Measurements from ENCODE around the gene STX1A.
A peak's percentile ranks its signal among the peaks of the same experiment; 100 is the strongest.
"Not testable (repeated sequence)": the region's sequence is repeated elsewhere in the genome, so short reads cannot be mapped to it uniquely, and the experiment has no call there.

The STX1A gene

DNA sequence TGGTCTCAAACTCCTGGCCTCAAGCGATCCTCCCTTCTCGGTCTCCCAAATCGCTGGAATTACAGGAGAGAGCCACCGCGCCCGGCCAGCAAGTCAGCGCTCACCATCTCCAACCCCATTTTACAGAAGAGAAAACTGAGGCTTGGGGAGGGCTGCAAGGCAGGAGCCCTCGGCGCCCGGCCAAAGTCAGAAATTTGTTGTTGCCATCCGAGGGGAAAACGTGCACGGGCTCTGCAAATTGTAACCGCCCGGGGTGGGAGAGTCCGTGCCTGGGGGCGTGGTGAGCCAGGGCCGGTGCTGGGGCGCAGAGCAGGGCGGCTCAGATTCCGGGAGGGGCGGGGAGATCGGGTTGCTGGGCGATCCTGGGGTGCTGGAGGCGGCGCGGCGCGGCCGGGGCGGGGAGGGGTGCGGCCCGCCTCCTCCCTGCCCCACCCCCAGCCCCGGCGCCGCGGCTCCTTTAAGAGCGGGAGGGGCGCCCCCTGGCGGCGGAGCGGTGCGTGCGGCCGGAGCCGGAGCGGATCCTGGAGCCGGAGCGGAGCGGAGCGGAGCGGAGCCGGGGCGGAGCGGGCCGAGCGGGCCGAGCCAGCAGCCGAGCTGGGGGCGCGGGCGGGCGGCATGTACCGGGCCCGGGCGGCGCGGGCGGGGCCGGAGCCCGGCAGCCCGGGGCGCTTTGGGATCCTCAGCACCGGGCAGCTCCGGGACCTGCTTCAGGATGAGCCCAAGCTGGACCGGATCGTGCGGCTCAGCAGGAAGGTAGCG, 51.9 kb downstream of the STX1A start, which contains the start of gene VPS37D:
Gene VPS37D, plus strand, starts transcription at position 488 of the 759 bp plus-strand sequence. Its CDS starts 128 bp downstream, at position 616.
- TF ChIP-seq, protein P1, sequence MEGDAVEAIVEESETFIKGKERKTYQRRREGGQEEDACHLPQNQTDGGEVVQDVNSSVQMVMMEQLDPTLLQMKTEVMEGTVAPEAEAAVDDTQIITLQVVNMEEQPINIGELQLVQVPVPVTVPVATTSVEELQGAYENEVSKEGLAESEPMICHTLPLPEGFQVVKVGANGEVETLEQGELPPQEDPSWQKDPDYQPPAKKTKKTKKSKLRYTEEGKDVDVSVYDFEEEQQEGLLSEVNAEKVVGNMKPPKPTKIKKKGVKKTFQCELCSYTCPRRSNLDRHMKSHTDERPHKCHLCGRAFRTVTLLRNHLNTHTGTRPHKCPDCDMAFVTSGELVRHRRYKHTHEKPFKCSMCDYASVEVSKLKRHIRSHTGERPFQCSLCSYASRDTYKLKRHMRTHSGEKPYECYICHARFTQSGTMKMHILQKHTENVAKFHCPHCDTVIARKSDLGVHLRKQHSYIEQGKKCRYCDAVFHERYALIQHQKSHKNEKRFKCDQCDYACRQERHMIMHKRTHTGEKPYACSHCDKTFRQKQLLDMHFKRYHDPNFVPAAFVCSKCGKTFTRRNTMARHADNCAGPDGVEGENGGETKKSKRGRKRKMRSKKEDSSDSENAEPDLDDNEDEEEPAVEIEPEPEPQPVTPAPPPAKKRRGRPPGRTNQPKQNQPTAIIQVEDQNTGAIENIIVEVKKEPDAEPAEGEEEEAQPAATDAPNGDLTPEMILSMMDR (IDR thresholded peaks at IDR 0.05; ENCODE audit: low read length, missing control alignments), result peak; percentile 40
- peak within 1 kb of the TSS; percentile 65 for H3K4me3 ChIP-seq (replicated peaks; ENCODE audit: low read depth, low read length)
- peak; percentile 82 for DNase-seq (ENCODE audit: low read depth)

DNA sequence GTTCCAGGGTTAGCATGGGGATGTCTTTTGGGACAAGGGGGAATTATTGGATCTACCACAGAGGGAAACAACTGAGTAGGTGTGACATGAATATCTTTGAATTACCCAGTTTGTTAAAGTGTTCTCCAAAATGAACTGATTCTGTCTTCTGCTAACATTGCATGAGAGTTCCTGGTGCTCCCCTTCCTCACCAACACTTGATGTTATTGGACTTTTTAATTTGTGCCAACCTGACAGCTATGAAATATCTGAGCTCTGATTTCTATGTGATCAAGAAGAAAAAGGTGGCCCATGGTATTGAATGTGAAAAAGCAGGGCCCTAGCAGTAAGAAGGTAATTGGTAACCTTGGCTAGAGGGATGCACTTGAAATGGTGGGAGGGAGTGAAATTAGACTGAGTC, 56.4 kb downstream of the STX1A start:
- TF ChIP-seq, protein P1 (IDR thresholded peaks at IDR 0.05; ENCODE audit: low read length, missing control alignments), result no peak
- no peak for DNase-seq (ENCODE audit: low read depth)

DNA sequence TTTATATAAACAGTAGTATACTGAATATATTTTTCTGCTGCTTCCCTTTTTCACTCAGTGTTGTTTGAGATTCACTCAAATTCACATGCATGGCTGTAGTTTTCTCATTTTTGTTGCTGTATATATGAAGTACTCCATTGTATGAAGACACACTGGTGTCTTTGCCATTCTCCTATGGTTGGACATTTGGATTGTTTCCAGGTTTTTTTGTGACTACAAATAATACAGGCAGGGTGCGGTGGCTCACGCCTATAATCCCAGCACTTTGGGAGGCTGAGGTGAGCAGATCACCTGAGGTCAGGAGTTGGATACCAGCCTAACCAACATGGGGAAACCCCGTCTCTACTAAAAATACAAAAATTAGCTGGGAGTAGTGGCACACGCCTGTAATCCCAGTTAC, 58.9 kb downstream of the STX1A start:
- H3K4me3 ChIP-seq (replicated peaks; ENCODE audit: low read depth, low read length); DNase-seq (ENCODE audit: low read depth): not testable (repeated sequence)

More for the DNA sequence above, 56.4 kb downstream of the STX1A start:
- H3K4me3 ChIP-seq (replicated peaks; ENCODE audit: low read depth, low read length), result no peak overlapping the region

DNA sequence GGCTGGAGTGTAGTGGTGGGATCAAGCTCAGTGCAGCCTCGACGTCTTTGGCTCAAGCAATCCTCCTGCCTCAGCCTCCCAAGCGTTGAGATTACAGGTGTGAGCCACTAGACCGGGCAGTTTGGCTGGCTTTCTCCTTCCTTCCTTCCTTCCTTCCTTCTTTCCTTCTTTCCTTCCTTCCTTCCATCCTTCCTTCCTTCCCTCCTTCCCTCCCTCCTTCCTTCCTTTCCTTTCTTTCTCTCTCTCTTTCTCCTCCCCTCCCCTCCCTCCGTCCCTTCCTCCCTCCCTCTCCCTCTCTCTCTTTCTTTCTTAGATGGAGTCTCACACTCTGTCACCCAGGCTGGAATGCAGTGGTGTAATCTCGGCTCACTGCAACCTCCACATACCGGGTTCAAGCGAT, 59.5 kb downstream of the STX1A start:
- no peak overlapping the region for H3K4me3 ChIP-seq (replicated peaks; ENCODE audit: low read depth, low read length)
- TF ChIP-seq, protein P1 (IDR thresholded peaks at IDR 0.05; ENCODE audit: low read length, missing control alignments), result no peak
- no peak for DNase-seq (ENCODE audit: low read depth)

DNA sequence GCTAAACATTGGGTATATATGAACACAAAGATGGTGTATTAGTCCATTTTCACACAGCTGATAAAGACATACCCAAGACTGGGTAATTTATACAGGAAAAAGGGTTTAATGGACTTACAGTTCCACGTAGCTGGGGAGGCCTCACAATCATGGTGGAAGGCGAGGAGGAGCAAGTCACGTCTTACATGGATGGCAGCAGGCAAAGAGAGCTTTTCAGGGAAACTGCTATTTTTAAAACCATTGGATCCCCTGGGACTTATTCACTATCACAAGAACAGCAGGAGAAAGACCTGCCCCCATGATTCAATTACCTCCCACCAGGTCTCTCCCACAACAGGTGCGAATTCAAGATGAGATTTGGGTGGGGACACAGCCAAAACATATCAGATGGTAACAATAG, 64.2 kb downstream of the STX1A start:
- DNase-seq (ENCODE audit: low read depth); H3K4me3 ChIP-seq (replicated peaks; ENCODE audit: low read depth, low read length): not testable (repeated sequence)

DNA sequence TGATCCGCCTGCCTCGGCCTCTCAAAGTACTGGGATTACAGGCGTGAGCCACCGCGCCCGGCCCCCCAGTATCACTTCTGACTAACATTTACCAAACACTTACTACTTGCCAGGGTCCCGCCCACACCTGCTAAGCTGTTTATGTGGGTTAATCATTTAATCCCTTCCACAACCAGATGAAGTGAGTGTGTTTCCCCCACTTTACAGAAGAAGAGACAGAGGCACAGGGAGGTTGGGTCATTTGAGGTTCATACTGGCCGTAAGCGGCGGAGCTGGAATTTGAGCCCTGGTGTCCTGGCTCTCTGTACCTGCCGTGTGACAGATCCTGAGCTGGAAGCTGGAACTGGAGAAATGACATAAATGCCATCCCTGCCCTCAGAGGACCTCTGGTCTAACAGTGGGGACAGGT, 66.9 kb downstream of the STX1A start:
- DNase-seq (ENCODE audit: low read depth), result no peak

DNA sequence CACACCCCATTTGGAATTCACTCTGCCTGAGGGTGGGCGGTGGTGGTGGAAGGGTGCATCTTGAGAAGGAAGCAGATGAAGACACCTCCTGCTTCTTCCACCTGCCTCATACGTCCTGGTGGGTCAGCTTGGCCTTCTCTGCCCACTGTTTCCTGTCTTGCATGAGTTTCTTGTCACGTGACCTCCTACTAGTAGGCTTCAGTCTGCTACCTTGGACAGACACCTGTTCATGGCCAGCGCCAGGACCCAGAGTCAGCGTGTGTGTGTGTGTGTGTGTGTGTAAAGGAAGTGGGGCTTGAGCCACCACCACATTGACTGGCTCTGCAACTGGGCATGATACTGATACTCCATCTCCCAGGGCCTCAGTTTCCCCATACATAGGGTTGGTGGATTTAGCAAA, 68.9 kb downstream of the STX1A start:
- no peak overlapping the region for H3K4me3 ChIP-seq (replicated peaks; ENCODE audit: low read depth, low read length)
- no peak for DNase-seq (ENCODE audit: low read depth)
- TF ChIP-seq, protein P1 (IDR thresholded peaks at IDR 0.05; ENCODE audit: low read length, missing control alignments), result no peak

More for the DNA sequence above, 66.9 kb downstream of the STX1A start:
- TF ChIP-seq, protein P1 (IDR thresholded peaks at IDR 0.05; ENCODE audit: low read length, missing control alignments), result no peak
- no peak overlapping the region for H3K4me3 ChIP-seq (replicated peaks; ENCODE audit: low read depth, low read length)

DNA sequence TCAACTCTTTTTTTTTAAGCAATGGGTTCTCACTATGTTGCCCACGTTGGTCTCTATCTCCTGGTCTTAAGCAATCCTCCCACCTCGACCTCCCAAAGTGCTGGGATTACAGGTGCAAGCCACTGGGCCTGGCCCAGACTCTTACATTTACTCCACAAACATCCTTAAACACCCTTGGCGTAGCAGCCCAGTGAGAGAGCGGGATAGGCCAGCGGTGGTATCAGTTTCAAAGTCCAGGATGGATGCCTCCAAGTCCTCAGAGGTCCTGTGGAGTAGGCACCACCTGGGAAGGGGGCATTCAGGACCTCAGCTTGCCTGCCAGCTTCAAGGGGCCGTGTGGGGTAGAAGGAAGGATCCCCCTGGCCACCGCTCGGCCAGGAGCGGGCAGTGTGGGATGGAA, 69.9 kb downstream of the STX1A start:
- TF ChIP-seq, protein P1 (IDR thresholded peaks at IDR 0.05; ENCODE audit: low read length, missing control alignments), result no peak
- DNase-seq (ENCODE audit: low read depth), result no peak
- H3K4me3 ChIP-seq (replicated peaks; ENCODE audit: low read depth, low read length), result no peak overlapping the region

All from fibroblast of pulmonary artery (primary cell).